Endothelial cell of umbilical vein (primary cell): ENCODE data around the gene SH3TC1. TPM values are rescaled to one million over a fixed set of nuclear protein-coding genes. Genes with fewer than 3 reads are reported as not detected.

ENCODE experiments used
- BruUV-seq: library from RNA; stranded (reverse); fragments of 400-500 nt; replicated peaks from 2 replicates; lab custom pipeline; 2021; lab: Mats Ljungman, UMichigan
- CTCF ChIA-PET: fragments of 300-600, 350-600 bp; sonication (Branson Sonifier 250); formaldehyde crosslinking; loops from one replicate; lab custom pipeline; 2021; ENCODE audit warnings: antibody characterized with exemption, inconsistent platforms; lab: Charles Lee
- POLR2A ChIA-PET: fragments of 300-600, 350-600 bp; sonication (Branson Sonifier 250); formaldehyde crosslinking; loops from one replicate; lab custom pipeline; 2021; ENCODE audit warnings: antibody characterized with exemption, inconsistent platforms; lab: Charles Lee
- DNase-seq: peaks from one replicate; pipeline ENCODE4 v3.0.0-alpha.2; 2011; ENCODE audit warnings: low read depth, low spot score
- FAIRE-seq: peaks from 2 replicates; lab custom pipeline; 2011; peaks lifted over from hg19 to GRCh38; lab: Jason Lieb, UNC
- H2AFZ ChIP-seq: 2 replicates; pipeline ENCODE4 v1.6.0; 2012; ENCODE audit warnings: low read depth, low read length, control low read depth, inconsistent platforms
- H3K27ac ChIP-seq: 2 replicates; pipeline ENCODE4 v1.5.1; 2011; ENCODE audit warnings: low read depth, mild to moderate bottlenecking, control low read depth, low read length, moderate library complexity; ENCODE audit not compliant: insufficient read depth
- H3K27me3 ChIP-seq, 2 experiments: 2 replicates each; pipeline versions ENCODE4 v1.6.0 to v1.6.1; 2011; ENCODE audit warnings: low read length in 2 of 2, mixed read lengths in 1 of 2; ENCODE audit not compliant: control insufficient read depth in 2 of 2, insufficient read depth in 2 of 2
- H3K36me3 ChIP-seq, 2 experiments: 2 replicates in 1 of 2; 3 replicates in 1 of 2; pipeline ENCODE4 v1.5.1; 2011; ENCODE audit warnings: low read length in 2 of 2, mild to moderate bottlenecking in 1 of 2, moderate library complexity in 1 of 2; ENCODE audit not compliant: control insufficient read depth in 2 of 2, insufficient read depth in 2 of 2; ENCODE audit errors: extremely low read depth in 1 of 2
- H3K4me1 ChIP-seq: 3 replicates; pipeline ENCODE4 v1.5.1; 2011; ENCODE audit warnings: mild to moderate bottlenecking, low read length; ENCODE audit not compliant: control insufficient read depth, insufficient read depth; ENCODE audit errors: extremely low read depth
- H3K4me2 ChIP-seq: 2 replicates; pipeline ENCODE4 v1.6.1; 2011; ENCODE audit warnings: low read length, control low read depth, mixed read lengths; ENCODE audit not compliant: insufficient read depth
- H3K4me3 ChIP-seq, 3 experiments: fragments of 200-600 bp in 1 of 3; sonication (generic), shearing (Covaris generic) in 1 of 3; replicated peaks in 1 of 3; 2 replicates each; pipeline ENCODE4 v1.5.1; 2011 to 2016; ENCODE audit warnings: control low read depth in 3 of 3, low read length in 3 of 3, mild to moderate bottlenecking in 2 of 3, inconsistent platforms in 1 of 3, low read depth in 1 of 3, moderate library complexity in 1 of 3; ENCODE audit not compliant: insufficient read depth in 1 of 3
- H3K79me2 ChIP-seq: 2 replicates; pipeline ENCODE4 v1.6.0; 2012; ENCODE audit warnings: low read length, inconsistent platforms; ENCODE audit not compliant: control insufficient read depth, insufficient read depth
- H3K9ac ChIP-seq: replicated peaks from 2 replicates; pipeline ENCODE3; 2011; ENCODE audit warnings: low read length, control low read depth; ENCODE audit not compliant: insufficient read depth; ENCODE audit errors: extremely low read depth
- H3K9me1 ChIP-seq: replicated peaks from 3 replicates; pipeline ENCODE4 v1.6.0; 2011; ENCODE audit warnings: mild to moderate bottlenecking, low read length; ENCODE audit not compliant: control insufficient read depth, insufficient read depth; ENCODE audit errors: extremely low read depth
- H3K9me3 ChIP-seq: replicated peaks from 2 replicates; pipeline ENCODE4 v1.5.1; 2012; ENCODE audit warnings: low read length, inconsistent platforms; ENCODE audit not compliant: control insufficient read depth, insufficient read depth
- H4K20me1 ChIP-seq: replicated peaks from 2 replicates; pipeline ENCODE3; 2011; ENCODE audit warnings: mild to moderate bottlenecking, low read length; ENCODE audit not compliant: control insufficient read depth, insufficient read depth; ENCODE audit errors: extremely low read depth
- EZH2 ChIP-seq: IDR thresholded peaks from 2 replicates; pipeline ENCODE4 v1.6.1; 2012; ENCODE audit warnings: borderline replicate concordance, low read depth, mild to moderate bottlenecking, moderate library complexity, low read length, inconsistent platforms; ENCODE audit not compliant: severe bottlenecking
- FOS ChIP-seq: IDR thresholded peaks from 2 replicates; pipeline ENCODE4 v1.6.1; 2011; ENCODE audit warnings: mild to moderate bottlenecking, low read length, moderate library complexity, borderline replicate concordance; ENCODE audit not compliant: insufficient read depth
- GATA2 ChIP-seq: IDR thresholded peaks from 2 replicates; pipeline ENCODE4 v1.7.0; 2011; ENCODE audit warnings: low read depth, mild to moderate bottlenecking, moderate library complexity, mixed read lengths, low read length; ENCODE audit not compliant: insufficient read length, insufficient read depth
- JUN ChIP-seq: IDR thresholded peaks from 2 replicates; pipeline ENCODE4 v1.6.1; 2011; ENCODE audit warnings: borderline replicate concordance, low read depth; ENCODE audit not compliant: insufficient read length, insufficient read depth
- MYC ChIP-seq: IDR thresholded peaks from one replicate; pipeline ENCODE4 v1.6.1; 2011; ENCODE audit warnings: mild to moderate bottlenecking, low read depth, low read length
- POLR2A ChIP-seq: IDR thresholded peaks from 2 replicates; pipeline ENCODE4 v1.6.1; 2012; ENCODE audit warnings: low read depth, mild to moderate bottlenecking, control low read depth, low read length
- POLR2AphosphoS5 ChIP-seq: IDR thresholded peaks from 2 replicates; pipeline ENCODE4 v1.6.1; 2012; ENCODE audit warnings: low read depth, mild to moderate bottlenecking, control low read depth, low read length, moderate library complexity; ENCODE audit not compliant: insufficient read depth
- dilution Hi-C: fragments of 300-500 bp; cut with MboI; formaldehyde crosslinking; loops from one replicate; pipeline ENCODE4 v1.15.0; 2019; ENCODE audit warnings: low sequenced_read_pairs; ENCODE audit not compliant: extremely low pct_ligation_motif_present
- intact Hi-C: fragments of 100-400 bp; cut with micrococcal nuclease; formaldehyde crosslinking; loops from one replicate; pipeline ENCODE4 v1.10.0; 2022
- polyA plus RNA-seq, 4 experiments: library from polyadenylated mRNA; depleted of rRNA in 3 of 4; stranded (reverse) in 3 of 4; unstranded in 1 of 4; fragments of >200 nt; gene quantifications; 2 replicates each; pipeline versions ENCODE4 v1.2.1 to v1.2.3, GENCODE V29; 2011 to 2012; ENCODE audit warnings: missing spikeins in 1 of 4
- total RNA-seq: library from RNA; stranded (reverse); gene quantifications from 2 replicates; pipeline ENCODE4 v1.2.3, GENCODE V29; 2021
- TF ChIP-seq, protein P1 (sequence below), 2 donors: IDR thresholded peaks; 1 replicate in 1 of 2; 2 replicates in 1 of 2; pipeline ENCODE4 v1.5.1; 2011; ENCODE audit warnings: low read length in 2 of 2, mild to moderate bottlenecking in 2 of 2, moderate library complexity in 2 of 2, control low read depth in 1 of 2, inconsistent platforms in 1 of 2, low read depth in 1 of 2; ENCODE audit not compliant: insufficient read depth in 1 of 2; ENCODE audit errors: extremely low read depth in 1 of 2
- TF ChIP-seq, protein P2 (sequence below): IDR thresholded peaks from 2 replicates; pipeline ENCODE4 v1.6.1; 2011; ENCODE audit not compliant: insufficient read depth, insufficient read length

SH3TC1 gene
- total and polyA plus RNA-seq, 2 donors (not counting 3 experiments of a cell fraction or from before 2014, with no cell fraction given): 96.5 to 192 TPM

DNA sequence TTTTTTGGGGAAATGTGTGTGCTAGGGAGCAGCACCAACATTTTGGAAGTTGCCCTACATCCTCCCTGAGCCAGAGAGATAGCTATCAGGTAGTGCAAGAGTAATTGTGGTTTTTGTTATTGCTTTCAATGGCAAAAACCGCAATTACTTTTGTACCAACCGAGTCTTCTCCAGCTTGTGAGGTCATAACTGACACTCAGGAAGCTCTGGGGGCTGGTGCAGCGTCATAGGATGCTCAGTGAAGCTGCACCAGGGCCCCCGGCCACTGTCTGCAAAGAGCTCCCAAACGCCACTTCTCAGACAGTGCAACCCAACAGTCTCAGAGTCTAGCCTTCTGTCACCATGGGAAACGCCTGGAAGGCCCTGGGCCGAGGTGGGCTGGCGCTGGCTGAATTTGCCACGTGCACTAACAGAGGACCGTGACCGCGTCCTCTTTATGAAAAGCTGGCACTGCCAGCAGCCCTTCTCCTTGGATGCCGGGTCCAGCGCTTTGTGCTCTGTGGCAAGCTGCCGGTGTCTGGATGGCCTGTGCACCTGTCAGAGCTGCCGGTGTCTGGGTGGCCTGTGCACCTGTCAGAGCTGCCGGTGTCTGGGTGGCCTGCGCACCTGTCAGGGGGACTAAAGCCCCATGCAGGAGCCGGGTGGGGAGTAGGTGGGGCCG lies 19.4 kb downstream of the SH3TC1 start:
- TF ChIP-seq POLR2AphosphoS5 (no peak), EZH2 (no peak), FOS (no peak), JUN (no peak), POLR2A (no peak), GATA2 (no peak), MYC (no peak)
- TF ChIP-seq, protein P1, sequence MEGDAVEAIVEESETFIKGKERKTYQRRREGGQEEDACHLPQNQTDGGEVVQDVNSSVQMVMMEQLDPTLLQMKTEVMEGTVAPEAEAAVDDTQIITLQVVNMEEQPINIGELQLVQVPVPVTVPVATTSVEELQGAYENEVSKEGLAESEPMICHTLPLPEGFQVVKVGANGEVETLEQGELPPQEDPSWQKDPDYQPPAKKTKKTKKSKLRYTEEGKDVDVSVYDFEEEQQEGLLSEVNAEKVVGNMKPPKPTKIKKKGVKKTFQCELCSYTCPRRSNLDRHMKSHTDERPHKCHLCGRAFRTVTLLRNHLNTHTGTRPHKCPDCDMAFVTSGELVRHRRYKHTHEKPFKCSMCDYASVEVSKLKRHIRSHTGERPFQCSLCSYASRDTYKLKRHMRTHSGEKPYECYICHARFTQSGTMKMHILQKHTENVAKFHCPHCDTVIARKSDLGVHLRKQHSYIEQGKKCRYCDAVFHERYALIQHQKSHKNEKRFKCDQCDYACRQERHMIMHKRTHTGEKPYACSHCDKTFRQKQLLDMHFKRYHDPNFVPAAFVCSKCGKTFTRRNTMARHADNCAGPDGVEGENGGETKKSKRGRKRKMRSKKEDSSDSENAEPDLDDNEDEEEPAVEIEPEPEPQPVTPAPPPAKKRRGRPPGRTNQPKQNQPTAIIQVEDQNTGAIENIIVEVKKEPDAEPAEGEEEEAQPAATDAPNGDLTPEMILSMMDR (IDR thresholded peaks at IDR 0.05; ENCODE audit: extremely low read depth in 1 of 2, insufficient read depth in 1 of 2, low read depth in 1 of 2, low read length in 2 of 2): no peak
- TF ChIP-seq, protein P2, sequence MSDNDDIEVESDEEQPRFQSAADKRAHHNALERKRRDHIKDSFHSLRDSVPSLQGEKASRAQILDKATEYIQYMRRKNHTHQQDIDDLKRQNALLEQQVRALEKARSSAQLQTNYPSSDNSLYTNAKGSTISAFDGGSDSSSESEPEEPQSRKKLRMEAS: no peak
- intact Hi-C loops (no loop called here), dilution Hi-C loops (no loop called here)
- H3K27ac ChIP-seq: no peak overlapping the region
- no peaks in the 10 kb centered on the region for H3K9me1 ChIP-seq
- ChIA-PET POLR2A (no interaction called here), CTCF (interaction anchor here (1.3 to 2.7 kb wide), 2 partner anchors 42 to 192 kb away, joined by 3 to 24 read pairs; no protein-coding TSS in a partner anchor)
- no TSS peak for BruUV-seq
- no peaks in the 10 kb centered on the region for H3K27me3 ChIP-seq
- H3K9me3 ChIP-seq: no peaks in the 10 kb centered on the region
- no peaks in the 10 kb centered on the region for H3K4me1 ChIP-seq
- H3K9ac ChIP-seq: no peak overlapping the region
- no peaks in the 10 kb centered on the region for H3K79me2 ChIP-seq
- no peak overlapping the region for H3K4me2 ChIP-seq
- H3K36me3 ChIP-seq: peaks cover 38 to 86% of the 10 kb centered on the region in 2 experiments
- DNase-seq (no peak), FAIRE-seq (no peak)
- no peak overlapping the region for H3K4me3 ChIP-seq
- no peak overlapping the region for H2AFZ ChIP-seq
- H4K20me1 ChIP-seq: no peaks in the 10 kb centered on the region
